Coronary artery (tissue), 2 donors: ENCODE measurements around the gene ZIC5.
"Not testable (repeated sequence)": the region's sequence is repeated elsewhere in the genome, so short reads cannot be mapped to it uniquely, and the experiment has no call there.

Source experiments
- DNase-seq: peaks from one replicate; pipeline ENCODE4 v3.0.0-alpha.2; 2017; ENCODE audit warnings: low spot score
- H3K27ac ChIP-seq, 2 donors: fragments of 200-600 bp; sonication (generic); one replicate each; pipeline ENCODE4 v1.5.1; 2016 to 2019
- H3K4me3 ChIP-seq: fragments of 200-600 bp; sonication (generic); 2 replicates; pipeline ENCODE4 v1.5.1; 2016; ENCODE audit warnings: mild to moderate bottlenecking, moderate library complexity
- CTCF ChIP-seq: fragments of 200-600 bp; sonication (generic); IDR thresholded peaks from one replicate; pipeline ENCODE4 v1.5.1; 2019; ENCODE audit warnings: antibody characterized with exemption

ZIC5 gene

DNA sequence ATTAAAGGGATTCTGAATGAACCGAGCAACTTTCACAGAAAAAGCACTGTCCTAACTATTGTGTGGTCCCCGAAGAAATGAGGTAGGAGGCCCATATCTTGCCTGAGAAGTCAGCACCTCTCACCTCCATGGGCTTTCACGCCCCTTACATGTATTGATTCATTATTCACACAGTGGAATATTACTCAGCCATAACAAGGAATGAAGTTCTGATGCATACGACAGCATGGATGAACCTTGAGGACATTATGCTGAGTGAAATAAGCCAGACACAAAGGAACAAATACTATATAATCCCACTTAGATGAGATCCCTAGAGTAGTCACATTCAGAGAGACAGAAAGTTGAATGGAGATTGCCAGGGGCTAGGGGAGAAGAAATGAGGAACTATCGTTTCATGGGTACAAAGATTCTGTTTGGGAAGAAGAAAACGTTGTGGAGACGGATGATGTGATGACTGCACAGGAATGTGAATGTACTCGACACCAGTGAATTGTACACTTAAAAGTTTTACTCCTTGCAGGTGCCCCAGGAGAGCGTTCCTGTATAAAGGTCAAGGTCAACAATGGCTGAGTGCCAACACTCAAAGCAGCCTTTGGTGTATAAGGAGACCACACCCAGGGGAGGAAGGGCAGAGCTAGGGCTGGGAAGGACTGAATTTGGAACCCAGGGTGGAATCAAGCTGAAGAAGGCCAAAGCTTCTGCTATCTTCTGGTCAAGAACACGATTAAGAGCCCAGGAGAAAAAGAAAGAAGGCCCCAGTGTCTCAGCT, 22.5 kb downstream of the ZIC5 start:
- TF ChIP-seq CTCF, result no peak
- no peak for DNase-seq

DNA sequence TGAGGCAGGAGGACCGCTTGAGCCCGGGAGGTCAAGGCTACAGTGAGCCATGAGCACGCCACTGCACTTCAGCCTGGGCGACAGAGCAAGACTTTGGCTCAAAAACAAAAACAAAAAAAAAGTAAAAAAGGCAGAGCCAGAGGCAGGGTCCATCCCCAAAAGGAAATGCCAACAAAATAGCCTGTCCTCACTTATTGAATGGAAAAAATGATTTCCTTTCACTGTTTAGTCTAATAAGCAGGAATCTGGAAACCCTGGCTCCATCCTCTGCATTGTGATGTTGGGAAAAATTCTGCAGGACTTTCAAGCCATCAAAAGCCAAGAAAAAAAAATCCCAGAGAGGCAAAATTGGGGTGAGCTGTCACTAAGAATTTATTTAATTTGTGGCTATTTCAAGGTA, 23.2 kb downstream of the ZIC5 start:
- no peak overlapping the region for H3K27ac ChIP-seq
- no peak for TF ChIP-seq CTCF
- H3K4me3 ChIP-seq, result no peak overlapping the region
- no peak for DNase-seq

More for the DNA sequence above, 22.5 kb downstream of the ZIC5 start:
- no peak overlapping the region for H3K4me3 ChIP-seq
- H3K27ac ChIP-seq, result no peak overlapping the region

DNA sequence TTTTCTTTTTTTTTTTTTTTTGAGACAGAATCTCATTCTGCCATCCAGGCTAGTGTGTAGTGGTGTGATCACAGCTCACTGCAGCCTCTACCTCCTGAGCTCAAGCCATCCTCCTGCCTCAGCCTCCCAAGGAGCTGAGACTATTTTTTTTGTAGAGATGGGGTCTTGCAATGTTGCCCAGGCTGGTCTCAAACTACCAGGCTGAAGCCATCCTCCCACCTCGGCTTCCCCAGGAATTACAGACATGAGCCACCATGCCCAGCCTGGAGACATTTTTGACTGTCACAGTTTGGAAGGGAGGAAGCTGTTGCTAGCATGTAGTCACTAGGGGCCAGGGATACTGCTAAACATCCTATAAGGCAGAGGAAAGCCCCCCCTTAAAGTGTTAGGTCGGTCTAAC, 23.9 kb downstream of the ZIC5 start:
- no peak for TF ChIP-seq CTCF
- Histone ChIP-seq H3K4me3 (no peak overlapping the region), H3K27ac (no peak overlapping the region)
- no peak for DNase-seq

GRCh38 chr13:99945515-99945914, 26.1 kb downstream of the ZIC5 start:
- H3K27ac ChIP-seq, DNase-seq, H3K4me3 ChIP-seq: not testable (repeated sequence)

- no peak for TF ChIP-seq CTCF
- Histone ChIP-seq H3K4me3 (no peak overlapping the region), H3K27ac (no peak overlapping the region)
- DNase-seq, result no peak
These were observed 27.0 kb downstream of the ZIC5 start for GRCh38 chr13:99944606-99945005.

- no peak overlapping the region for H3K27ac ChIP-seq
- no peak for DNase-seq
- H3K4me3 ChIP-seq, result no peak overlapping the region
- TF ChIP-seq CTCF, result no peak
These were observed 27.5 kb downstream of the ZIC5 start for GRCh38 chr13:99944102-99944501.

- Histone ChIP-seq H3K27ac (no peak overlapping the region), H3K4me3 (no peak overlapping the region)
- DNase-seq, result no peak
- no peak for TF ChIP-seq CTCF
These were observed 29.7 kb downstream of the ZIC5 start for GRCh38 chr13:99941911-99942310.
